HG03060 (cell line): Measurements from ENCODE around the gene FNDC10.
A peak's percentile ranks its signal among the peaks of the same experiment; 100 is the strongest.

ENCODE experiments used
- ATAC-seq: cut with Tn5 transposase; IDR thresholded peaks from one replicate; pipeline ENCODE4 v1.9.1; 2021; ENCODE audit warnings: low read depth, moderate number of reproducible peaks; ENCODE audit not compliant: unreplicated experiment

FNDC10 gene

GRCh38 chr1:1617516-1617915, 17.6 kb upstream of the FNDC10 start:
- ATAC-seq = no peak

DNA sequence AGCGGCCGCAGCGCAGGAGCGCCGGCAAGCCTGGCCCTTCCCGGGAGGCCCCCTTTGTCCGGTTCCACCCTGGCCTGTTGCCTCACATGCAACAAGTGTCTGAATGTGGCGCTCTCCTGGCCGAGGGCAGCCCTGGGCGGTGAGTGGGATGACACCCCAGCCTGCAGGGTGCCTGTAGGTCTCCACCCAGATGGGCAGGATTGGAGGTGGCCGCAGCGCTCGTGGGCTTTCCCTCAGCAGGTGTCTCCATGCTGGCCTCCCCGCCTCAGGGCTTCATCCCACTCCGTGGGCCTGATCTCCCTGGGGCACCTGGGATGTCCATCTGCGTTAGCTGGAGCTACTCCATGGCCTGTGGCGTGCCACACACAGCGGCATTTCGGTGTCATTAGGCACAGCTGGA, 16.9 kb upstream of the FNDC10 start:
- no peak for ATAC-seq

GRCh38 chr1:1616045-1616790, 16.3 kb upstream of the FNDC10 start:
- no peak for ATAC-seq

DNA sequence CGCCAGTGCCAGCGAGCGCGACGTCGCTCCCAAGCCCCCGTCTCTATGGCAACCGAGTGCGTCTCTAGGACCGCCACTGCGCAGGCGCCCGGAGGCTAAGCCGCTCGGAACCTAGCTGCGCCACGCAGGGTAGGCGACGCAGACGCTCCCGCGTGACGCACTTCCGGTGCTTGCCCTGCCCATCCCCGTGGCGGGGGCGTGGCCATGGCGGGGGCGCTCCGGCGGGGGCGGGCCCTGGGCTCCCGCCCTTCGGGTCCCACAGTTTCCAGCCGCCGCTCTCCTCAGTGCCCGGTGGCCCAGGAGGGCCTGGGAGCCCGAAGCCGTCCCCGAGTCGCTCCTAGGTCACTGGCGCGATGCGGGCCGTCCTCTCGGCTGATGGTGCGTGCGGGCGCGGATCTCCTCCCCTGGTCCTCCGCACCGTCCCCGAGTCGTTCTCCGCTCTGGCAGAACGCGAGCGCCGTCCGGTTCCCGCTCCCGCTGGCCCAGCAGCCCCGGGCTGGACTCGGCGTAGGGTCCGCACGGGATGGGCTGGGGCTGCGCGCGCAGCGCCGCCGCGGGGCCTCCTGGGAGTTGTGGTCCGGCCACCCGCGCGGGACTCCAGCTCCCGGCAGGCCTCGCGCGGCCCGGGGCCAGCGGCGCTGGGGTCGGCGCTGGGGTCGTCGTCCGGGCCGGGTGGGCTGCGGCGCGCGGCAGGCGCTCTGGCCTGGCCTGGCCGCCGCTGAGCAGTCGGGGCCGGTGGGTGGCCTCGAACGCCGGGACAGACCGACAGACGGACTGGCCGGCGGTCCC, 15.5 kb upstream of the FNDC10 start, which contains the start of gene MIB2:
TSS of gene MIB2 (plus strand) at position 245 of the 789 bp plus-strand sequence. CDS start 7,953 bp downstream, outside the sequence.
- ATAC-seq = peak; percentile 87

- no peak for ATAC-seq
These were observed 15.0 kb upstream of the FNDC10 start for GRCh38 chr1:1614954-1615255.

DNA sequence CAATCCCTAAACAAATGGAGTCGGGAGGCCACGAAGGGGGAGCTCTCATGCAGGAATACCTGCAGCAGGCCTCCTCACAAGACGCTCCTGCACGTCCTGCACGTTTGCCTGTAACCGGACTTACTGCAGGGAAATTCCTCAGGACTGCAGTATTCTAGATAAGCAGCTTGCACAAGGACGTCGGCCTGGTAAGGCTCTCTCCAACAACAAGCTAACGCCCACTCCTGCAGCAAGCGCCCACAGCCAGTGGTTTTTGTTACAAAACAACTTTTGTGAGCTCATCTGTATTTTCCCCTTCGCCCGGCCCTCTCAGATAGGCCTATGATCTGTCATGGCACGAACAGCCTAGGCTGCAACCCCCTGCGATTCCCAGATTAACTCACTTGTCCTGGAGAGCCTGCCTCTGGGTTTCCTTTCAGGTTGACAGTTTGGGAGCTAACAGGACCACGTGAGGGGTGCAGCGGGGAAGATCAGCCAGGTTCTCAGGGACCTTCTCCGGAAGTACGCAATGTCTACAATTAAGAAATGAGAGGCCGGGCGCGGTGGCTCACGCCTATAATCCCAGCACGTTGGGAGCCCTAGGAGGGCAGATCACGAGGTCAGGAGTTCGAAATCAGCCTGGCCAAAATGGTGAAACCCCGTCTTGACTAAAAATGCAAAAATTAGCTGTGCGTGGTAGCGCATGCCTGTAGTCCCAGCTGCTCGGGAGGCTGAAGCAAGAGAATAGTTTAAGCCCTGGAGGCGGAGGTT, 14.4 kb upstream of the FNDC10 start:
- ATAC-seq = no peak

DNA sequence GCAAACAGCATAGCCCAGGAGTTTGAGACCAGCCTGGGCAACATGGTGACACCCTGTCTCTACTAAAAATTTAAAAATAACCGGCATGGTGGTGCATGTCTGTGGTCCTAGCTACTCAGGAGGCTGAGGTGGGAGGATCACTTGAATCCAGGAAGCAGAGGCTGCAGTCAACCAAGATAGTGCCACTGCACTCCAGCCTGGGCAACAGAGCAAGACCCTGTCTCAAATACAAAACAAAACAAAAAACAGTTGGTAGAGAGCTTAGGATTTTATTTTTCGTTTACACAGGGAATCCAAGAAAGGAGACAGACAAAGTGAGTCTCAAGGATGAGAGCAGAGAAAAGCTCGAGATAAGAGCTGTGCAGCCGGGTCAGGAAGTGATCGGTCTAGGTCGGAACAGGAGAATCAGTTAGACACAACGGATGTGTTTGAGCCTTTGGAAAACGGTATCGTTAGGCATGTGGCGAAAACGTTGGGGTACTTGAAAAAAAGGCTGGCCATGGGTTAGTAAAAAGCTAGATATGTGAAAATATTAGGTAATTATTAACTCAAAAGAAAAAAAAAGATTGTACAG, 13.7 kb upstream of the FNDC10 start:
- ATAC-seq = no peak

- no peak for ATAC-seq
These were observed 12.1 kb upstream of the FNDC10 start for GRCh38 chr1:1612104-1612400.

DNA sequence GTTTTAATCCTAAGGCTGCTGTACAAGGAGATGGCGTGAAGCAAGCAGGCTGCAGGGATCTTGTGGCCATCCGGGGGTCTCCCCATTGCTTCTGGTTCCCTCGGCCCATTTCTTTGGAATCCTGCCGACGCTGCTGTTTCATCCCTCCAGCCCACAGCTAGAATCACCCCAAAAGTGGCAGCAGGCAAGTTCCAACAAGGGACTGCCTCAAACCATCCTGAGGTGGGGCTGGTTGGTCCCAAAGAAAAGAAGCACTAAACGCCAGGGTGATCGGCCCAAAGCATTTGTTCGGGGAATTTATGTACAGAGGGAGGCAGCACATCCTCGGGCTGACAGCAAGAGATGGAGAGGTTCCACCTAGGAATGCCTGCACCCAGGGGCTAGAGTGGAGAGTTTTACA, 10.9 kb upstream of the FNDC10 start:
- ATAC-seq = no peak

- ATAC-seq = no peak
These were observed 10.0 kb upstream of the FNDC10 start for GRCh38 chr1:1609822-1610485.

- ATAC-seq = no peak
These were observed 6.3 kb upstream of the FNDC10 start for GRCh38 chr1:1606232-1606631.

DNA sequence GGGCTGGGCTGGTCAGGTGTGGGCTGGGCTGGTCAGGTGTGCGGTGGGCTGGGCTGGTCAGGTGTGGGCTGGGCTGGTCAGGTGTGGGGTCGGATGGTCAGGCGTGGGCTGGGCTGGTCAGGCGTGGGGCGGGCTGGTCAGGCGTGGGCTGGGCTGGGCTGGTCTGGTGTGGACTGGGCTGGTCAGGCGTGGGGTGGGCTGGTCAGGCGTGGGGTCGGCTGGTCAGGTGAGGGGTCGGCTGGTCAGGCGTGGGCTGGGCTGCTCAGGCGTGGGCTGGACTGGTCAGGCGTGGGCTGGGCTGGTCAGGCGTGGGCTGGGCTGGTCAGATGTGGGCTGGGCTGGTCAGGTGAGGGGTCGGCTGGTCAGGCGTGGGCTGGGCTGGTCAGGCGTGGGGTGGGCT, 5.8 kb upstream of the FNDC10 start:
- ATAC-seq = no peak

- no peak for ATAC-seq
These were observed 5.2 kb upstream of the FNDC10 start for GRCh38 chr1:1605034-1605591.

DNA sequence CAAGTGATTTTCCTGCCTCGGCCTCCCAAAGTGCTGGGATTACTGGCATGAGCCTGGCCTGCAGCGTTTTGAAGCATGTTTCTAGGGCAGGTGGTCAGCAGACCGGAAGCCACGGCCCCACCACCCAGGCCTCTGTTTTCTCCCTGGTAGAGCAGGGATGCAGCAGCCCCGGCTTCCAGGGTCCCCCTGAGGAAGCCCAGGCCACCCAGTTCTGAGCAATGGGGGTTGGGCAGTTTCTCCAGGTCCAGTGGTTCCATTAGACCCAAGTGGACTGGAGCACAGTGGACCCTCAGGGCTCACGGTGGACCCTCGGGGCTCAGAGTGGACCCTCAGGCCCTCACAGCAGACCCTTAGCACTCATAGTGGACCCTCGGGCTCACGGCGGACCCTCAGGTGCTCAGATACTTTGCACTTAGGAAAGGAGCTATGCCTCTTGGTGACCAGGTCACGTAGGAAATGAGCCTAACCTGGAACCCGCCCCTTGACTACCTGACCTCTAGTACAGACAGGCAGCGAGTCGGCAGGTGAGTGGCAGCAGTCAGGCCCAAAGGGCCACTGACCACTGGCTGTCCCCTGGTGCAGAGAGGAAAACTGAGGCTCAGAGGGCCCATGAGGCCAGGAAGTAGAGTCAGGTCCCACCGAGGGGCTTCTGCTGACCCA, 4.6 kb upstream of the FNDC10 start:
- no peak for ATAC-seq

DNA sequence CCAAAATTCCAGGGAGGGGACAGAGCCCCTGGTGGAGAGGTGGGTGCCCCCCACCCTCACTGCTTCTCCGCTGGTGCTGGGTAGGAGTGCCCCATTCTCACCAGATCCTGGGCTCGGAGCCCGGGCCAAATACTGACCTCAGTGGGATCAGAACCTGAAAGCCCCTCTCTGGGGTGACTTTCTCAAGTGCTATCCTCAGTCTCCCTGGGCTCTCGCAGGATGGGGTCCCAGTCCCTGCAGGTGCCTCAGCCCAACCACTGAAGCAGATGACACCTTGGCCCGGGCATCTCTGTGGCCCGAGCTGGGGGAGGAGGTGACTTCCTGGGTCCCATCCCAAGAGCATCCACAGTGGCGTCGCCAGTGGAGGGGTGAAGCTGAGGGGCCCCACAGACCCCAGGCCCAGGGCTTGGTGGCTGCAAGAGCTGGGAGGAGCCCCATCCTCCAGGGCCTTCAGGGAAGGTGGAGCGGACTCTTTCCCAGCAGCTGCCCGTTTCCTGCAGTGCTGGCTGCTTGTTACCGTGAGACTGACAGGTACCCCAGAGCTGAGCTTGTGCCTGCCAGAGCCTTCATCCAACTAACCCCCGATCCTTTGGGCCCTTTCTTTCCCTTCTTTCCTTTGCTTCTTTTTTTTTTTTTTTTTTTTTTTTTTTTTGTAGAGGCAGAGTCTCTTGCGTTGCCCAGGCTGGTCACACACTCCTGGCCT, 3.9 kb upstream of the FNDC10 start:
- no peak for ATAC-seq

- no peak for ATAC-seq
These were observed 3.1 kb upstream of the FNDC10 start for GRCh38 chr1:1602968-1603506.

GRCh38 chr1:1602304-1602967, 2.5 kb upstream of the FNDC10 start:
- ATAC-seq = no peak

DNA sequence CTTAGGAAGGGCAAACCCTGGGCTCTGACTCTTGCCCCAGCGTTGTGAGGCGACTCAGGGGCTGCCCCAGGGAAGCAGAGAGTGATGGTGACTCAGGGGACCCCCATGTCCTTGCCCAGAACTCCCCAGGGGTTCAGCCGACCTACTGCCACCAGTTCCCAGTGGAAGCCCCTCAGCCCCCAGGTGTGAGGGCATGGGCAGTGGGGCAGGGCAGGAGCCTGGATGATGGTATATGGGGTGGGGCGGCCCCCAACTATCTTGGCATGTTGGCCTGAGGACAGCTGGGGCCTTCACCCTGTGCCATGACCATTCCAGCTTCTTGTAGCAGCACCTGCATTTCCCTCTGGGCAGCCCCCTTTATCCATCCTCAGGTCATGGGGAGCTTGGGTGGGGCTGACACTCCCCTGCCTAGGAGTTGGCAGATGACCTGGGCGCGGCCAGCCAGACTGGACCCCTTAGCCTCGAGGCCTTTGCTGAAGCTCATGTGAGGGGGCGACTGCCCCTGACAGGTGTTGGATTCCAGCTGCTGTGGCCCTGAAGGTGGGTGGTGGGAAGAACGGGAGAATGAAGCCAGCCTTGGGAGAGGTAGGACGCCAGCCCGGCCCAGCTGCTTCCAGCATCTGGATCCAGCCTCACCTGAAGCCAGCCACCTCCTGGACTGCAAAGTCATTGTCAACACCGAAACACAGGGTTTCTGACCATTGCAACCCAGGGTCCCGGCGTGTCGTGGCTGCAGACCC, 1.8 kb upstream of the FNDC10 start:
- no peak for ATAC-seq
